ENCODE results near the gene IGFBP5. TPM values are rescaled to one million over a fixed set of nuclear protein-coding genes. Genes with fewer than 3 reads are reported as not detected.

The IGFBP5 gene
- total RNA-seq, 1 experiment from 2014 or later = 3.9 TPM

DNA sequence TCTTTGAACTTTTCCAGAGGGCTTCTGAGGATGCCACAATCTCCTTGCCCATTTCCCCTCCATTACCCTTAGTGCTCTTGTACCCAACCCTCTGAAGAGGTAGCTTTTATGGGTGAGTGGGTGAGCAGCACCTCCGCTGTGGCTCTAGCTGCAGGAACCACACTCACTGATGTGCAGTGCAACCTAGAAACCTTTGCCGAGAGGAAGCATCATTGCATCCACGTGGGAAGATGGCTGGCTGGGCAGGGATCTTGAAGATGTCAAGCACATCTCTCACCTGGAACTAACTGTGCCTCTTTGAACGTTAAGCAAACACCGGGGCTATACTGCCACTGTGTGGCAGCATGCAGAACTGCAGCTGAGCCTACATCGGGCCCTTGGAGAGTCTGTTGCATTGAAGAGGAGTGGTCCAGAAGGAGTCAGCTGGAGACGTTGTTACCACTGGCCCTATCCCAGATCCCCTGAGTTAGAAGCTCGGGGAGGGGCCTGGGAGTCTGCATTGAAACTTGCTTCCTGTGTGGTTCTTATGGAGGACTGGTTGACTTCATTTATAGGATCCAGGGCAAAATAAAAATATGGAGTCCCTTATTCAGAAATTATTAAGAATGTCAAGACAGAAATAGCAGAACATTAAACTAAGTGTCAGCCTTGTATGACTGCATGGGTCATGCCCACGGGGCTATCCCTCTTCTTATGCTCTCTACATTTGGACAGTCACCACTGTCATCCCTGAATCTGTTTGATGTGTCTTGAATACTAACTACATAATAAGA, 28.7 kb downstream of the IGFBP5 start (continued):
- TF ChIP-seq, protein P1, sequence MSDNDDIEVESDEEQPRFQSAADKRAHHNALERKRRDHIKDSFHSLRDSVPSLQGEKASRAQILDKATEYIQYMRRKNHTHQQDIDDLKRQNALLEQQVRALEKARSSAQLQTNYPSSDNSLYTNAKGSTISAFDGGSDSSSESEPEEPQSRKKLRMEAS (IDR thresholded peaks at IDR 0.05) = no peak
- TF ChIP-seq CBX3 (IDR thresholded peaks at IDR 0.05; ENCODE audit: low read depth) (no peak), EGR1 (IDR thresholded peaks at IDR 0.05; ENCODE audit: low read depth) (no peak), EZH2phosphoT487 (IDR thresholded peaks at IDR 0.05; ENCODE audit: borderline replicate concordance) (no peak), JUND (IDR thresholded peaks at IDR 0.05) (no peak)

DNA sequence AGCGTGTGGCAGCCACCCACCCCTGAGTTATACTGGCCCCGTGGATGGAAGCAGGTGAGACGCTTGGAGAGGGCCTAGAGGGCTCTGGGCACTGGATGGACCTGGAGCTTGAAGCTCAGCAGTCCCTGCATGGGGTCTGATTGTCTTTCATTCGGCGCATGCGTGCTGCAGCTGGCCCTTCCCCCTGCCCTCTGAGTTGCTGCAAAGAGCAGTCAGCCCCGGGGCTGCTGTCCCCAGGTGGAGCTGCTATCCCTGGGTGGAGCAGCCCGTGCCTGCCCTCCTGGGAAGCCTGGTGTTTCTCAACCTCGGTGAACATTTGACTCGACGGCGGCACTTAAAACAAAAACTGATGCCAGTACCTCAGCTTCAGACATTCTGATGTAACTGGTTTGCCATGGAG, 29.6 kb downstream of the IGFBP5 start:
- H3K9ac ChIP-seq (ENCODE audit: low read length) = no peak overlapping the region
- ChIA-PET POLR2A (no interaction called here), CTCF (interaction anchor here (1.4 to 10.4 kb wide), 3 partner anchors 126 to 443 kb away, joined by 3 to 142 read pairs (median 4); no protein-coding TSS in a partner anchor), RAD21 (ENCODE audit: low non-redundant PET in 1 of 2, low total read pairs in 2 of 2, uncharacterized antibody in 2 of 2, unreplicated experiment in 2 of 2) (interaction anchor here (1.0 to 2.7 kb wide), 4 partner anchors 146 to 150 kb away, joined by 3 to 10 read pairs (median 7); no protein-coding TSS in a partner anchor)
- no peak overlapping the region for H3K4me3 ChIP-seq (replicated peaks in 1 of 2; ENCODE audit: low read depth in 1 of 2, low read length in 2 of 2)
- intact Hi-C loops (cut with micrococcal nuclease) = loop anchor here (1.0 to 10.0 kb wide), 4 partner anchors 146 to 631 kb away; no protein-coding TSS in a partner anchor
- H3K27ac ChIP-seq (ENCODE audit: low read depth, low read length) = no peak overlapping the region
- BruUV-seq (replicated peaks) = no TSS peak
- no peaks in the 10 kb centered on the region for H3K9me3 ChIP-seq (ENCODE audit: control insufficient read depth in 1 of 2, insufficient read depth in 1 of 2, low read depth in 1 of 2, low read length in 2 of 2)
- peaks cover 0 to 6% of the 10 kb centered on the region in 2 experiments; a peak in 1 of 4 replicates for H3K36me3 ChIP-seq (ENCODE audit: control insufficient read depth in 1 of 2, insufficient read depth in 2 of 2, low read length in 2 of 2)
- H3K4me1 ChIP-seq (ENCODE audit: control insufficient read depth in 1 of 2, insufficient read depth in 2 of 2, low read length in 2 of 2) = no peaks in the 10 kb centered on the region
- no peaks in the 10 kb centered on the region for H3K9me2 ChIP-seq (ENCODE audit: insufficient read depth)
- H2AFZ ChIP-seq (ENCODE audit: low read depth, low read length, poor library complexity, severe bottlenecking) = no peak overlapping the region
- TF ChIP-seq FOSL1 (IDR thresholded peaks at IDR 0.05; ENCODE audit: low read depth) = no peak
- TF ChIP-seq, protein P2, sequence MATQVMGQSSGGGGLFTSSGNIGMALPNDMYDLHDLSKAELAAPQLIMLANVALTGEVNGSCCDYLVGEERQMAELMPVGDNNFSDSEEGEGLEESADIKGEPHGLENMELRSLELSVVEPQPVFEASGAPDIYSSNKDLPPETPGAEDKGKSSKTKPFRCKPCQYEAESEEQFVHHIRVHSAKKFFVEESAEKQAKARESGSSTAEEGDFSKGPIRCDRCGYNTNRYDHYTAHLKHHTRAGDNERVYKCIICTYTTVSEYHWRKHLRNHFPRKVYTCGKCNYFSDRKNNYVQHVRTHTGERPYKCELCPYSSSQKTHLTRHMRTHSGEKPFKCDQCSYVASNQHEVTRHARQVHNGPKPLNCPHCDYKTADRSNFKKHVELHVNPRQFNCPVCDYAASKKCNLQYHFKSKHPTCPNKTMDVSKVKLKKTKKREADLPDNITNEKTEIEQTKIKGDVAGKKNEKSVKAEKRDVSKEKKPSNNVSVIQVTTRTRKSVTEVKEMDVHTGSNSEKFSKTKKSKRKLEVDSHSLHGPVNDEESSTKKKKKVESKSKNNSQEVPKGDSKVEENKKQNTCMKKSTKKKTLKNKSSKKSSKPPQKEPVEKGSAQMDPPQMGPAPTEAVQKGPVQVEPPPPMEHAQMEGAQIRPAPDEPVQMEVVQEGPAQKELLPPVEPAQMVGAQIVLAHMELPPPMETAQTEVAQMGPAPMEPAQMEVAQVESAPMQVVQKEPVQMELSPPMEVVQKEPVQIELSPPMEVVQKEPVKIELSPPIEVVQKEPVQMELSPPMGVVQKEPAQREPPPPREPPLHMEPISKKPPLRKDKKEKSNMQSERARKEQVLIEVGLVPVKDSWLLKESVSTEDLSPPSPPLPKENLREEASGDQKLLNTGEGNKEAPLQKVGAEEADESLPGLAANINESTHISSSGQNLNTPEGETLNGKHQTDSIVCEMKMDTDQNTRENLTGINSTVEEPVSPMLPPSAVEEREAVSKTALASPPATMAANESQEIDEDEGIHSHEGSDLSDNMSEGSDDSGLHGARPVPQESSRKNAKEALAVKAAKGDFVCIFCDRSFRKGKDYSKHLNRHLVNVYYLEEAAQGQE (IDR thresholded peaks at IDR 0.05; ENCODE audit: low read depth) = no peak
- no peak for TF ChIP-seq SIN3A (IDR thresholded peaks at IDR 0.05; ENCODE audit: low read depth)
- no peak for TF ChIP-seq POLR2AphosphoS5 (IDR thresholded peaks at IDR 0.05; ENCODE audit: low read depth, low read length)
- no peak for TF ChIP-seq SRF (IDR thresholded peaks at IDR 0.05; ENCODE audit: low read depth)
- TF ChIP-seq SP1 (IDR thresholded peaks at IDR 0.05; ENCODE audit: low read depth) = no peak
- no peak for TF ChIP-seq ZNF274 (IDR thresholded peaks at IDR 0.05; ENCODE audit: low read depth, low read length)
- no peak for TF ChIP-seq TCF7L2 (IDR thresholded peaks at IDR 0.05; ENCODE audit: borderline replicate concordance, extremely low read depth, insufficient read depth, insufficient read length)
- H3K79me2 ChIP-seq (ENCODE audit: insufficient read depth, low read length) = no peaks in the 10 kb centered on the region
- no peak overlapping the region for H3K4me2 ChIP-seq (ENCODE audit: low read length)
- ATAC-seq = no peak
- no peak for DNase-seq (ENCODE audit: low read depth, low spot score)
- H4K20me1 ChIP-seq (ENCODE audit: insufficient read depth) = no peaks in the 10 kb centered on the region
- H3K27me3 ChIP-seq (ENCODE audit: insufficient read depth, low read length) = no peaks in the 10 kb centered on the region
